A673 (cell line): ENCODE data around the gene CPM. TPM values are rescaled to one million over a fixed set of nuclear protein-coding genes. Genes with fewer than 3 reads are reported as not detected.

Source experiments
- BruUV-seq: library from RNA; stranded (reverse); fragments of 400-500 nt; replicated peaks from 2 replicates; lab custom pipeline; 2021; lab: Mats Ljungman, UMichigan
- CTCF ChIA-PET: fragments of 300-600 bp; sonication (Branson Sonifier 250); formaldehyde crosslinking; loops from one replicate; lab custom pipeline; 2022; ENCODE audit warnings: antibody characterized with exemption; lab: Charles Lee
- POLR2A ChIA-PET: fragments of 300-600 bp; sonication (Branson Sonifier 250); formaldehyde crosslinking; loops from one replicate; lab custom pipeline; 2022; ENCODE audit warnings: antibody characterized with exemption; ENCODE audit not compliant: low non-redundant PET; lab: Charles Lee
- DNase-seq: peaks from one replicate; pipeline ENCODE4 v3.0.0-alpha.2; 2015; ENCODE audit warnings: low spot score
- H3K27ac ChIP-seq: fragments of 200-600 bp; sonication (generic); 2 replicates; pipeline ENCODE4 v1.5.1; 2016; ENCODE audit warnings: mixed run types, low read depth, mild to moderate bottlenecking, mixed read lengths, antibody characterized with exemption, low read length; ENCODE audit not compliant: poor library complexity, severe bottlenecking
- H3K27me3 ChIP-seq: fragments of 200-600 bp; sonication (generic); replicated peaks from 2 replicates; pipeline ENCODE4 v1.6.1; 2017; ENCODE audit warnings: mixed run types, low read depth, mild to moderate bottlenecking, mixed read lengths, antibody characterized with exemption, low read length; ENCODE audit not compliant: insufficient read depth, poor library complexity
- H3K36me3 ChIP-seq: fragments of 200-600 bp; sonication (generic); 2 replicates; pipeline ENCODE4 v1.6.1; 2016; ENCODE audit warnings: mixed run types, mild to moderate bottlenecking, mixed read lengths, antibody characterized with exemption, low read length; ENCODE audit not compliant: insufficient read depth, poor library complexity, severe bottlenecking
- H3K4me1 ChIP-seq: fragments of 200-600 bp; sonication (generic); 2 replicates; pipeline ENCODE4 v1.6.1; 2017; ENCODE audit warnings: mixed run types, mild to moderate bottlenecking, mixed read lengths, antibody characterized with exemption, low read length; ENCODE audit not compliant: insufficient read depth, poor library complexity, severe bottlenecking
- H3K4me3 ChIP-seq: fragments of 200-600 bp; sonication (generic); 2 replicates; pipeline ENCODE4 v1.5.1; 2016; ENCODE audit warnings: low read depth, mixed run types, mild to moderate bottlenecking, mixed read lengths, low read length; ENCODE audit not compliant: poor library complexity, severe bottlenecking
- H3K9me3 ChIP-seq: fragments of 200-600 bp; sonication (generic); 2 replicates; pipeline ENCODE4 v1.6.1; 2016; ENCODE audit warnings: mixed run types, low read depth, mild to moderate bottlenecking, mixed read lengths, antibody characterized with exemption, low read length; ENCODE audit not compliant: poor library complexity, severe bottlenecking
- CTCF ChIP-seq: fragments of 300-800, 200-600 bp; sonication (generic); conservative IDR thresholded peaks from 2 replicates; pipeline ENCODE4 v1.5.1; 2017; ENCODE audit warnings: low read depth, mild to moderate bottlenecking, antibody characterized with exemption, low read length, moderate library complexity, mixed read lengths
- EZH2 ChIP-seq: fragments of 200-600 bp; sonication (generic); IDR thresholded peaks from 2 replicates; pipeline ENCODE4 v1.6.1; 2017; ENCODE audit warnings: borderline replicate concordance, low read depth, mild to moderate bottlenecking, mixed read lengths, antibody characterized with exemption, low read length; ENCODE audit not compliant: poor library complexity, severe bottlenecking
- intact Hi-C: fragments of 100-400 bp; cut with micrococcal nuclease; formaldehyde crosslinking; loops from one replicate; pipeline ENCODE4 v1.10.0; 2022; ENCODE audit not compliant: unreplicated experiment
- total RNA-seq: library from RNA; stranded (reverse); gene quantifications from 2 replicates; pipeline ENCODE4 v1.2.3, GENCODE V29; 2021

CPM gene
- total RNA-seq, 1 experiment from 2014 or later: 0.84 TPM

DNA sequence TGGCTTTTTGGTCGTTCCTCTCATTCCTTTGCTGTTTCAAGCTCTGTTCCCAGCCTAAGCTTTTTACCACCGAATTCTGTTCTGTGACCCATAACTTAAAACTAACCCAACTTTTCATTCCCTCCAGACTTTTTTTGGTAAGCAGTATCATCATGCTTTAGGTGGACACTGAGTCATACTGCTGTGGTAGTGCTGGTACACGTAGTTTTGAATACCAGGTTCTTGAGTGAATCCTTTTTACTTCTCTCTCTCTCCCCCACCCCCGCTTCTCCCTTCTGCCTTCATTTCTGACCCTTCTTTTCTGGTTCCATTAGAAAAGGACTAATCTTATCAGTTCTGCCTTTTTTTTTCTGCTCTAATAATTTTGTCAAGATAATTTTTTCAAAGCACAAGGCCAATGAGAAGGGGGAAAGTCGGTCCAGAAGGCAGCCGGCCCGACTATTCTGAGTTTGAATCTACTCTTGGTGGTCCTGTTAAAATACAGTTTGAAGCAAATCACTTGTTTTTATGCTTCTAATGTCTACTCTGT, 127.3 kb downstream of the CPM start:
- intact Hi-C loops: loop anchor here (10.0 kb wide), 1 partner anchor 581 kb away; the partner anchor contains the start of gene IL26
- H3K9me3 ChIP-seq: no peaks in the 10 kb centered on the region
- ChIA-PET CTCF (no interaction called here), POLR2A (no interaction called here)
- H3K27ac ChIP-seq: no peak overlapping the region
- TF ChIP-seq CTCF (no peak), EZH2 (no peak)
- peaks cover 17% of the 10 kb centered on the region for H3K36me3 ChIP-seq
- H3K4me3 ChIP-seq: no peak overlapping the region
- no peaks in the 10 kb centered on the region for H3K4me1 ChIP-seq
- no TSS peak for BruUV-seq
- H3K27me3 ChIP-seq: no peaks in the 10 kb centered on the region
- DNase-seq: no peak

GRCh38 chr12:68804657-68805591, 128.0 kb downstream of the CPM start:
- POLR2A ChIA-PET: no interaction called here
- H3K27me3 ChIP-seq: no peaks in the 10 kb centered on the region
- H3K4me3 ChIP-seq: no peak overlapping the region
- H3K9me3 ChIP-seq: no peaks in the 10 kb centered on the region
- no TSS peak for BruUV-seq
- CTCF ChIA-PET: no interaction called here
- no peak overlapping the region for H3K27ac ChIP-seq
- H3K4me1 ChIP-seq: no peaks in the 10 kb centered on the region
- intact Hi-C loops: loop anchor here (10.0 kb wide), 1 partner anchor 580 kb away; the partner anchor contains the start of gene IL26
- no peak for DNase-seq
- H3K36me3 ChIP-seq: peaks cover 9% of the 10 kb centered on the region
- no peak for TF ChIP-seq EZH2
- no peak for TF ChIP-seq CTCF

DNA sequence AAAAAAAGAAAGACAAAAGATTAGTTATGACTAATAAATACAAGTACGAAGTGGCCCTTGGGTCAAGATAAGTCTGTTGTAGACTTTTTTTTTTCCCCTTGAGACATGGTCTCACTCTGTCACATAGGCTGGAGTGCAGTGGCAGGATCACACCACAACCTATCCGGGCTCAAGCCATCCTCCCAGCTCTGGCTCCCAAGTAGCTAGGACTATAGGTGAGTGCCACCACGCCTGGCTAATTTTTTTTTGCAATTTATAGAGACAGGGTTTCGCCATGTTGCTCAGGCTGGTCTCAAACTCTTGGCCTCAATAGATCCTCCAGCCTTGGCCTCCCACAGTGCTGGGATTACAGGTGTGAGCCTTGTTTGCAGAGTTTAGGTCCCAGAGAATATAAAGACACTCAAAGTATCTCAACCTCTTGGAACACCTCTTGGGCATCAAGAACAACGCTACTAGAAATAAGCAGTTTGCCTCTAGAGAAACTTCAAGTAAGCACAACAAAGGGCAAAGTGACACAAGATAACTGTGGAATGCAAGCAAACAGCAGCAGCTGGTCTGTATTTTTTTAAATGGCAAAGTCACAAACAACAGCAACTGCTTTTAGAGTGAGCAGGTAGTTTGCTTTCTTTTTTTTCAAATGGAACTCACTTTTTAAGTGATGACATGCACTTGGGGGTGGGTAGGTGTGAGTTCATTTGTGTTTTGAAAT, 128.9 kb downstream of the CPM start:
- intact Hi-C loops: loop anchor here (10.0 kb wide), 1 partner anchor 579 kb away; the partner anchor contains the start of gene IL26

More for the DNA sequence above, 128.9 kb downstream of the CPM start:
- no peak for TF ChIP-seq CTCF
- no peak for TF ChIP-seq EZH2
- BruUV-seq: no TSS peak
- no peaks in the 10 kb centered on the region for H3K27me3 ChIP-seq
- CTCF ChIA-PET: no interaction called here
- no peak overlapping the region for H3K4me3 ChIP-seq
- no peaks in the 10 kb centered on the region for H3K4me1 ChIP-seq
- POLR2A ChIA-PET: no interaction called here
- H3K9me3 ChIP-seq: no peaks in the 10 kb centered on the region
- H3K27ac ChIP-seq: no peak overlapping the region
- no peak for DNase-seq
- peaks cover 1% of the 10 kb centered on the region for H3K36me3 ChIP-seq
